KBM-7 (cell line): ENCODE measurements around the gene CPNE6.
A peak's percentile ranks its signal among the peaks of the same experiment; 100 is the strongest.

Source experiments
- DNase-seq: peaks from one replicate; pipeline ENCODE4 v3.0.0-alpha.2; 2015
- in situ Hi-C: fragments of 300-500 bp; cut with MboI; formaldehyde crosslinking; loops from 2 replicates; pipeline ENCODE4 v1.14.3; 2020; ENCODE audit warnings: low sequenced_read_pairs, low pct_unique_long_range_greater_than_20kb, mixed read lengths

The CPNE6 gene

DNA sequence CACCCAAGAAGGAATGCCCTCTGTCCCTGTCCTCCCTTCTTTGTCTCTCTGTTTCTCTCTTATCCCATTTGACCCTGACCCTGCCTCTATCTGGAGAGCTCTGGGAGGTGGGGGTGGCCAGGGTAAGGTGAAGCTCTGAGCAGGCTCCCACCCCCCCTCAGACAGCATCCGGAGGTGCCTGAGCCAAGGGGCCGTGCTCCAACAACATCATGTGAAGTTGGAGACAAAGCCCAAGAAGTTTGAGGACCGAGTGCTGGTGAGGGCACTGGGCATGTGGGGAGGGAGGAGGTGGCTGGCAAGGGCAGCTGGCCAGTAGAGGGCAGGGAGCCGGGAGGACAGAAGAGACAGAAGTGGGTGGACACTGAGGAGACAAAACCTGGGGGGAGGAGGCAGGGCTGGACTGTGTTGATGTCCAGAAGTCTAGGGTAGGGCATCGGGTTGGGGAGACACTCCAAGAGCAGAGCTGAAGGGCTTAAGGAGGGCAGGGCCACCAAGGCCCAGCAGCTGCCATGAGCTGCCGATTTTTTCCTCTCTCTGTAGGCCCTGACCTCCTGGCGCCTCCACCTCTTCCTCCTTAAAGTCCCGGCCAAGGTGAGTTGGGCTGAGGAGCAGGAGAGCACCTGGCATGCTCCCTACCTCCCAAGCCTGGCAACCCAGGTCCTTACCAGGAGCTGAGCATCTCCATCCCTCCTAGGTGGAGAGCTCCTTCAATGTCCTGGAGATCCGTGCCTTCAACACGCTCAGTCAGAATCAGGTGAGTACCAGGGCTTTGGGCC is 17.6 kb upstream of the CPNE6 start:
- no peak for DNase-seq
- in situ Hi-C loops: no loop called here

DNA sequence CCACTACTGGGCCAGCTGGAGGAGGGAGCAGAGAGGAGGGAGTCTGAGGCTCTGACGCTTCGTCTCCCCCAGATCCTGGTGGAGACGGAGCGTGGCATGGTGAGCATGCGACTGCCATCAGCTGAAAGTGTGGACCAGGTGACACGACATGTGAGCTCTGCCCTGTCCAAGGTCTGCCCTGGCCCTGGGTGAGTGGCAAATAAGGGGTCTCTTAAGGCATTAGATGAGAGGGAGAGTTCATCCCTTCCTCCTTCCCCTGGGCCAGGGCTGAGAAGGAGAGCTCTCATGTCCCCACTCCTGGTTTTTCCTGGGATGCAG is 17.1 kb upstream of the CPNE6 start:
- no peak for DNase-seq
- in situ Hi-C loops: no loop called here

DNA sequence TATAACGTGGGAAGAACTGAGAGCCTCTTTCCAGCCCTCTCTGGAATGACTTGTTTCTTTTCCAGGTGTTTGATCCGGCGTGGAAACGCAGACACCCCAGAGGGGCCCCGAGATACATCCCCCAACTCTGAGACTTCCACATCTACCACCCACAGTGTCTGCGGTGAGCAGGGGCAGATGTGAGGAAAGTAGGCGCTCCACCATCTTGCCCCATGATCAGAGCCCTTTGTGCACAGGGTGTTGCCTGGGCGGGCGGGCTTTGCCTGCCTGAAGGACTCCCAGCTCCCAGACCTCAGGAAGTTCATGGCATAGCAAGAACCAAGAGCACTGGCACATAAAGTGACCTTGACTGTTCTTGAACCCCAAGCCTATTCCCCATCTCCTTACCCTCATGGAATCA is 16.7 kb upstream of the CPNE6 start:
- in situ Hi-C loops: no loop called here
- no peak for DNase-seq

DNA sequence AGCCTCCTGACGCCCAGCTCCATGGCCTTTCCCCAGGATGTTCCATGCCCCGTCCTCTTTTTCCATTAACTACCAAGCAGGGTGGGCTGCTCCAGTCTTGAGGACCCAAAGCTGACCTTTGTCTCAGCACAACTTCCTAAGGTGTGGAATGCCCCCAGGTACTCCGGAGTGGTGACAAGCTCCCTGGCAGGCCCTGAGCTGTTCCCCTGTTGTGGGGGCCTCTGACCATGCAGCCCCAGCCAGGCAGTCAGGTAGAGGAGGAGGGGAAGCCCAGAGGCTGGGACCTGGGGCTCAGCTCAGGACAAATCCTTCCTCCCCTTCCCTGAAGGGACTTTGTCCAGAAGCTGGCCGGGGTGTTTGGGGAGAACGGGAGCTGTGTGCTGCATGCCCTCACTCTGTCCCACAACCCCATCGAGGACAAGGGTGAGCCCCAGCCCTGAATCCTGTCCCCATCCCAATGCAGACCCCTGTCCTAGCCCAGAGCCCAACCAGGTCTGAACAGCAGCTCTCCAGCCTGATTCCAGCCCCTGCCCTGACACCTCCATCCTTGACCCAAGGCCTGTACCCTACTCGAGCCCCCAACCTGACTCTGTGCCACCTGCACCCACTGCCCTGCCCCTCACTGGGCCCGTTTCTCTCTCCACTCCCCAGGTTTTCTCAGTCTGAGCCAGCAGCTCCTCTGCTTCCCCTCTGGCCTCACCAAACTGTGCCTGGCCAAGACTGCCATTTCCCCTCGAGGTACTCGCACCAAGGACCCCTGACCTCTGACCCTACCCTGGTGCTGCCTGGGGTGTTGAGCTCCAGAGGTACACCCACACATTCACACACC is 15.2 kb upstream of the CPNE6 start:
- DNase-seq: no peak
- in situ Hi-C loops: no loop called here

DNA sequence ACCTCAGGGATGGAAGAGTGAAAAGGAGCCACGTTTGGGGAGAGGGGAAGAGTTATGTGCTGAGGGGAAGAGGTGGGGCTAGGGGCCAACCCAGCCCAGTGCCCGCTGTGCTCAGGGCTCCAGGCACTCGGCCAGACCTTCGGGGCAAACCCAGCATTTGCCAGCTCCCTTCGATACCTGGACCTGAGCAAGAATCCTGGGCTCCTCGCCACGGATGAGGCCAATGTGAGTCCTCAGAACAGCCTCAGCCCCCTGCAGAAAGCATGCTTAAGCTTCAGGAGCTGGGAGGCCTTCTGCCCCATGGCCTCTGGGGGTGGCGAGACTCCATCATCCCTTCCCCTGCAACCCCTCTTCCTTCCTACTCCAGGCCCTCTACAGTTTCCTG is 14.6 kb upstream of the CPNE6 start:
- in situ Hi-C loops: no loop called here

DNA sequence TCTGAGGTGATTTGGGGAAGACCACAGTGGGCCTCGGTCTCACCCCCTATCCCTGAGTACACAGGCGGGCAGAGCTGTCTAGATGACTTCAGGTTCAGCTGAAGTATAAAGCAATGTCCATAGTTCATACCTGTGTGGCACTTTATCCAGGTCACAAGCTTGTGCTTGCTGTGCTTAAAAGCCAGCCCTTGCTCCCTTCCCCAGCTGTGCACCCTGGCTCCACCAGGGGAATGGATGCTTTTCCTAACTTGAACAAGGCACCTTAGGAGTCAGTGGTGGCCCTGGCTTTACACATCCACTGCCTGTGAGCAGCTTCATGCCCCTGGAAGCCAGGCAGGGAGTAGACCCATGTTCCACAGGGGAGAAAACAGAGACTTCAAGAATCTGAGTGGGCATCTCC is 14.1 kb upstream of the CPNE6 start:
- DNase-seq: no peak
- in situ Hi-C loops: no loop called here

More for the DNA sequence above, 14.6 kb upstream of the CPNE6 start:
- no peak for DNase-seq

DNA sequence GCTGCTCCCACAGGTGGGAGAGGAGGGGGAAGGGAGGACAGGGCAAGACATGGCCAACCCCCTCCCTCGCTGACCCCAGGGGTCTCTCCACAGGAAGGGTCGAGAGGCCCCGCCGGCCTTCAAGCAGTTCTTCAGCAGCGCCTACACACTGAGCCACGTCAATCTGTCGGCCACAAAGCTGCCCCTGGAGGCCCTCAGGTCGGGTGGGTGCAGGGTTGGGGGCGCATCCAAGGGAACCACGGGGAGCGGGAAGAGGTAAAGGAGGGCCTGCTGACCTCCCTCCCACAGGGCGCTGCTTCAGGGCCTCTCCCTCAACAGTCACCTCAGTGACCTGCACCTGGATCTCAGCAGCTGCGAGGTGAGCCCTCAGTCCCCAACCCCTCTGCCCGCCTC is 13.5 kb upstream of the CPNE6 start:
- in situ Hi-C loops: no loop called here
- DNase-seq: no peak

DNA sequence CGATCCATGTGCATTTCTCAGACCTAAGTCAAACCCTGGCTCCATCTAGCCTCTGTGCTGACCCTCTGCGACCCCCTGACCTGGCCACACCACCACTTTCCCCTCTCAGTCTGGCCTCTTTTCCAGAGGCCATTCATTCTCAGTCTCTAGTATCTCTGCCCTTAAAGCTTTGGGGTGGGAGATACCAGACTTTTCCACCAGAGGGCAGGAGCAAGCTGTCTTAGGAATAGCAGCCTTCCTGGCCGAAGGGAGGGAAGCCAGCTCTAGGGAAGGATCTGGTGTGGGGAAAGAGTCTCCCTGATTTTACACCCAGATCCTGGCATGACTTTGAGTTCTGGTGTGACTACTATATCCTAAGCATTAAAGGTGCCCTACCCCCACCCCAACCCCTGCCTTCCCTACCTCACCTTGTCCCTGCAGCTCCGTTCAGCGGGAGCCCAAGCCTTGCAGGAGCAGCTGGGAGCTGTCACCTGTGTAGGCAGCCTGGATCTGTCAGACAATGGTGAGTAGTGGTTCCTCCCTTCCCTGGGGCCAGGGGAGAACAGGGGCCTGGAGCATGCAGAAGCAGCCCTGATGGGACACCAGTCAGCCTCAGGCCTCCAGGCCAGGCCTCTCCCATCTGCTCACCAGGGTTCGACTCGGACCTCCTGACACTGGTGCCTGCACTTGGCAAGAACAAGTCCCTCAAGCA is 13.0 kb upstream of the CPNE6 start:
- DNase-seq: peak; percentile 43
- in situ Hi-C loops: no loop called here

DNA sequence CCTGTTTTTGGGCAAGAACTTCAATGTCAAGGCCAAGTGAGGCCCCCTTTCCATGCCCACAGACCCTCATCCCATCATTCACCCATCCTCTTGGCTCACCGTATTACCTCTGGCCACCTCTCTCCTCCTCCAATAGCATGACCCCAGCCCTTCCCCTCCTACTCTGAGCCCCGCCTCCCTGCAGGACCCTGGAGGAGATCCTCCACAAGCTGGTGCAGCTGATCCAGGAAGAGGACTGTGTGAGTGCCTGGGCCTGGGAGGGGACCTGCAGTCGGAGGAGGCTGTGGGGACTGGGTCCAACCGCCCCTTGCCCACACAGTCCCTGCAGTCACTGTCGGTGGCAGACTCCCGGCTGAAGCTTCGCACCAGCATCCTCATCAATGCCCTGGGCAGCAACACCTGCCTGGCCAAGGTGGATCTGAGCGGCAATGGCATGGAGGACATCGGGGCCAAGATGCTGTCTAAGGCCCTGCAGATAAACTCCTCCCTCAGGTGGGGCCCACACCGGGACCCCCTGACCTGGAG is 12.3 kb upstream of the CPNE6 start:
- in situ Hi-C loops: no loop called here

DNA sequence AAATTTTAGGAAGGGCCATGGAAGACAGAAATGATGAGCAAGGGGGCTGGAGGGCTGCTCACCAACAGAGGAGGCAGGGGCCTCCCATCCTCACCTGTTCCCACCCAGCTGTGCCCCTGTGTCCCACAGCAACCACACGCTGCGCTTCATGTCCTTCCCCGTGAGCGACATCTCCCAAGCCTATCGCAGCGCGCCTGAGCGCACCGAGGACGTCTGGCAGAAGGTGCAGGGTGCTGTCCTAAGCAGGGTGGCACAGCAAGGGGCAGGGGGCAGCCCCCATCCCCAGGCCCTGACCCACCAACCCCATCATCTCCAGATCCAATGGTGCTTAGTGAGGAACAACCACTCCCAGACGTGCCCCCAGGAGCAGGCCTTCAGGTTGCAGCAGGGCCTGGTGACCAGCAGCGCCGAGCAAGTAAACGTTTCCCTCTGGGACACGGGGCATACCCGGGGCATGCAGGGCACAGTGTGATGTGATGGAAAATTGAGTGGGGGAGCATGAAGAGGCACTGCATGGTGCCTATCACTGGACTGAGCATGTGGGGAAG is 11.4 kb upstream of the CPNE6 start:
- in situ Hi-C loops: no loop called here
- DNase-seq: no peak

More for the DNA sequence above, 12.3 kb upstream of the CPNE6 start:
- no peak for DNase-seq

DNA sequence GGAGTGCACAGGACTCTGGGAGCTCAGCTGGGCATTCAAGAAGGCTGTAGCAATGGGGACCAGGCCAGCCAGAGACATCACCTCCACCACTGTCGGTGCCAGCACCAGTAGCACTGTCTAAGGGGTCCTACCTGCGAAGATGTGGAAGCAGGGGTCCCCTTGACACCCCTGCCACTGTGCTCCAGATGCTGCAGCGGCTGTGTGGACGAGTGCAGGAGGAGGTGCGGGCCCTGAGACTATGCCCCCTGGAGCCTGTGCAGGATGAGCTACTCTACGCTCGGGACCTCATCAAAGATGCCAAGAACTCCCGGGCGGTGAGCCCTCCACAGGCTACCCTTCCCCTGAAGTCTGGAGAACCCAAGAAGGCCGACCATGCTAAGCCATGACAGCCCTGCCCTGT is 10.9 kb upstream of the CPNE6 start:
- in situ Hi-C loops: no loop called here
- no peak for DNase-seq

DNA sequence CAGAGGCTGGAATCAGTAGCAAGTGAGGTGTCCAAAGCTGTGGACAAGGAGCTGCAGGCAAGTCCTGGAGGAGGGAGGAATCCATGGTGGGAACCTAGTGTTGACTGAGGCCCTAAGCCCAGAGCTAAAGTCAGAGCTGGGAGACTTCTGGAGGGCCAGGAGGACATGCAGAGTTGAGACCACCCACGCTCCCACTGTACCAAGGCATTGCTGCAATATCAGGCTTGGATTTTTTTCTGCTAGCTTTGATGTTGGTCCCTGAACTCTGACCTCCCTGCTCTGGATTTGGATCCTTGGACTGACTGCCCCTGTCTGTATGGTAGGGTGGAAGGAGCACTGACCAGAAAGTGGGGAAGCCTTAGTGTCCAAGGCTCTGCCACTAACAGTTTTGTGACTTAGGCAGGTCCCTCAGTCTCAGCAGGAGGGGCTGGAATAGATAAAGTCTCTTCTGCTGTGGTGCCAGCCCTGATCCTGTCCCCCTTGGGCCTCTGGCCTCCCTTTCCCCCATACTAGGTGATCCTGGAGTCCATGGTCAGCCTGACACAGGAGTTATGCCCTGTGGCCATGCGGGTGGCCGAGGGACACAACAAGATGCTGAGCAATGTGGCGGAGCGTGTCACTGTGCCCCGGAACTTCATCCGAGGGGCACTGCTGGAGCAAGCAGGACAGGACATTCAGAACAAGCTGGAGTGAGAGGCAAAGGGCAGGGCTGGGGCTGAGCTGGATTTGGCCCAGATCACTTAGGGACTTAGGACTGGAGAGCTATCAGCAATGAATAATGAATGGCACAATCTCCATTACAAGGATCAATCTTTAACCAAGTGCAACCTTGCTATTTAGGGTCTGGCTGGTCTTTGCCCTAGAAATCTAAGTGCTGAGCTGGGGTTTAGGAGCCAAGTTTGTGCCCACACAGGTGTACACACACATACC is 10.1 kb upstream of the CPNE6 start:
- in situ Hi-C loops: no loop called here
- DNase-seq: no peak

DNA sequence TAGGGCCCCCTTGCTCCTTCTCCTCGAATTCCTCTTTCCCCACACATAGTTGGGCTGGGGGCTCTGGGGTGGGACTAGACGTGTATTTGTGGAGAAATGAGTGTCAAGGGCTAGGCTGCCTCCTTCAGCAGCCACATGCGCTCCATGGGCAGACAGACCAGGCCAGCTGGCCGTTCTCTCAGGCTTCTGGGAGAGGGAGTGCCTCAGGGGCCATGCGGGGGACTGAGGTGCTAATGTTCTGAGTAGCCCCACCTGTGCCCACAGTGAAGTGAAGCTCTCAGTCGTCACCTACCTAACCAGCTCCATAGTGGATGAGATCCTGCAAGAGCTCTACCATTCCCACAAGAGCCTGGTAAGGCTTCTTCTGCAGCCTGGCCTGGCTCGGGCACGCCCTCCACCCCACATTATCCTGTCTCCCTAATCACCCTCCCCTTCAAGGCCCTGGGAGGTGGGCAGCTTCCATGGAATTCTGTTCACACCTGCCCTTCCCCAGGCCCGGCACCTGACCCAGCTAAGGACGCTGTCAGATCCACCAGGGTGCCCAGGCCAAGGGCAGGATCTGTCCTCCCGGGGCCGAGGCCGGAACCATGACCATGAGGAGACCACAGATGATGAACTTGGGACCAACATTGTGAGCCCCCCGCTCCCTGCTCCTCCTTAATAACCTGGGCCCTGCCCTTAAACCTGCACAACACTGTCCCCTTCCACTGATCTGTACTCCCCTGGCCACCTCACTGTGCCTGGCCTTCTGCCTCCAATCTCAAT is 9.0 kb upstream of the CPNE6 start:
- DNase-seq: no peak
- in situ Hi-C loops: no loop called here

DNA sequence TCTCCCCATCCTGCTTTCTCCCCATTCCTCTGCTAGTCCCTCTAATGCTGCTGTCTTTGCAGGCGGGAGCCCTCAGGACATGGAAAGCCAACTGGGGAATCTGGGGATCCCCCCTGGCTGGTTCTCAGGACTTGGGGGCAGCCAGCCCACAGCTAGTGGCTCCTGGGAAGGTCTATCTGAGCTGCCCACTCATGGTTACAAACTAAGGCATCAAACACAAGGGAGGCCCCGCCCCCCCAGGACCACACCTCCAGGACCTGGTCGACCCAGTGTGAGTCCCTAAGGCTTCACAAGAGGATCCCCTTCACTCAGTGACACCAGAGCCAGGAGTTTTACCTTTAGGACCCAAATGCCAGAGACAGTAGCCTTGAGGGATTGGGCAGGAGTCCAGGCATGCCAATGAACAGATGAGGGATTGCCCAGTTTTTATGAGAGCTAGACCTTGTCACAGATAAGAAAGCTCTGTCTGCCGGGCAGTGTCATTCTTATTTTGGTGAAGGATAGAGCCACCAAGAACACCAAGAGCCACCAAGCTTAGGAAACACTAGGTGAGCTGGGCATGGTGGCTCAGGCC is 8.0 kb upstream of the CPNE6 start:
- no peak for DNase-seq

DNA sequence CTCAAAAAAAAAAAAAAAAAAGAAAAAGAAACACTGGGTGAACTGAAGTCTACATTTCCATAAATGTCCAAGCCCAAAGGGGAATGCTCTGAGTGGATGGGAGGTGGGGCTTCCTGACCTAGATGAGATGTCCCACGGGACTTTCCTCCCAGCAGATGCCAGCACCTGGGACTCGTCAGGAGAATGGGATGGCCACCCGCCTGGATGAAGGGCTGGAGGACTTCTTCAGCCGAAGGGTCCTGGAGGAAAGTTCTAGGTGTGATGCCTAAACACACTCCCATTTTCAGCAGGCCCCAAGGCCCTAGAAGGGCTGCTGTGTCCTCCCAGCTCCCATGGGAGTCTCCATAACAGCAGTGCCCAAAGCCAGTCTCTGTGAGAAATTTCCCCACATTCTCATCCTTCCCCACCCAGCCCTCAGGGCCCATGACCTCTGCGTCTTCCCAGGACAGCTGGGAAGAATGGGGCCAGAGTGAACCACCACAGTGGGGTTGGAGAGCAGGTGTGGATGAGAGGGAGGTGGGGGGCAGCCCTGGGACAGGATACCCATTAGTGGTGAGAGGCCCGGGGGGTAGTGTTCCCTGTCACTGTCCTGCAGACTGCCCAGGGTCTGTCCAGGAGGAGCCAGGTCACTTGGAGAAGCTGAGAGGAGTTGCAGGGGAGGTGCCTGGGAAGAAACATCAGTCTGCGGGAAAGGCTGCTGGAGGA is 7.1 kb upstream of the CPNE6 start:
- DNase-seq: no peak
- in situ Hi-C loops: no loop called here

More for the DNA sequence above, 8.0 kb upstream of the CPNE6 start:
- in situ Hi-C loops: no loop called here

DNA sequence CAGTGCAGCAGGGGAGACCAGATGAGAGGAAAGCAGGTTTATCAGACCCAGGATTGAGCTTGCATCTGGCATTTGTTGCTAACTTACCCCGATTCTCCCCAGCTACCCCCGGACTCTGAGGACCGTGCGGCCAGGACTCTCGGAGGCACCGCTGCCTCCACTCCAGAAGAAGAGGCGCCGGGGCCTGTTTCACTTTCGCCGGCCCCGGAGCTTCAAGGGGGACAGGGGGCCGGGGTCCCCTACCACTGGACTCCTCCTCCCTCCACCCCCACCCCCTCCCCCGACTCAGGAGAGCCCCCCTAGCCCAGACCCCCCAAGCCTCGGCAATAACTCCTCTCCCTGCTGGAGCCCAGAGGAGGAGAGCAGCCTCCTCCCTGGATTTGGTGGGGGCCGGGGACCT is 6.5 kb upstream of the CPNE6 start:
- DNase-seq: no peak
- in situ Hi-C loops: no loop called here

DNA sequence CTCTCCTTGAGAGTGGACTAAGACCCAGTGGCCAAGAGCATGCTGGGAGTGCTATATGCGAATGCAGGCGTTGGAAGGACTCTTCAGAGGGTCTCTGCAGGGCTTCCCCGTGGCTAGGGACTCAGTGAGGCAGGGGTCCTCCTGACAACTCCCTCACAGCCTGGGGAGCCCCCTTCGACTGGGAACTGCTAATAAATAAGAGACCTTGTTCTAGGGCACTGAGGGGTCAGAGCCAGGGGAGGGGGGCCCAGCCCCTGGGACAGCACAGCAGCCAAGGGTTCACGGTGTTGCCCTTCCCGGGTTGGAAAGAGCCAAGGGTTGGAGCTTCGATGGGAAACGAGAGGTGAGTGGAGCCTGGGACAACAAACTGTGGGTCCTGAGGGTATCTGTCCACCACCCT is 6.0 kb upstream of the CPNE6 start:
- in situ Hi-C loops: no loop called here
- no peak for DNase-seq
